Adrenal gland (tissue), 5 donors: ENCODE measurements around the gene UBE3C.

Experiments
- POLR2A ChIP-seq, 2 donors: fragments of 450-650 bp; IDR thresholded peaks; one replicate each; pipeline ENCODE4 v1.6.1; 2017; ENCODE audit warnings: antibody characterized with exemption in 2 of 2, mild to moderate bottlenecking in 2 of 2, moderate library complexity in 1 of 2
- TF ChIP-seq, protein P1 (sequence below), 6 experiments: fragments of 450-650 bp in 4 of 6; fragments of 200-600 bp in 2 of 6; sonication (generic) in 1 of 6; IDR thresholded peaks; 1 replicate in 5 of 6; 2 replicates in 1 of 6; pipeline versions ENCODE4 v1.5.1 to v1.8.0; 2016 to 2021; ENCODE audit warnings: antibody characterized with exemption in 6 of 6, mild to moderate bottlenecking in 2 of 6, moderate library complexity in 1 of 6
- donor health status: DM: no; HTN: no; CAD: no.

DNA sequence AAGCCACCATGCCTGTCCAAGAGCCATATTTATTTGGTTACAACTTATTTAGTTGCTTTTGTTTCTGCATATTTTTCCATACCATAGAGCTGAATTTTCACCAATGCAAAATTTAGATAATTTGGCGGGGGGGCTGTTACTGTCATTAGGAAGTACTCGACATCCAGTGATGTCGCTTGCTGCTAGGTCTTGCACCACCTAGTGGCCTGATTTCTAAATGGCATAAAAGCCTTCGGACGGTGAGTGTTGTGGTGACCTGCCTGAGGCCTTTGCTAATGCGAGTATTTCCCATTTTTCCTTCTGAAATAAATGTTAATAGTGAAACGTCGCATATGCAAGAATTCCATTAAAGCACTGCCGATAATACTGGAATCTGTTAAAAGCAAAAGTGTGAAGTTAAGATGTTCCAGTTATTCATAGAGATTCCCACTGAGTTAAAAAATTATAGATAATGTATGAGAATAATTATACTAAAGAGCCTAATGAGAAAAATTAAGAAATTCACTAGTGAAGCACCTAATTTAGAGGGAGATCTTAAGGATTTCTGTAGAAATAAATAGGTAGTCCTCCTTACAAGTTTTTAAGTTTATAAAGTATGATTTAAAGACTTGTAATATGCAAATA lies 112.0 kb downstream of the UBE3C start:
- TF ChIP-seq, protein P1, sequence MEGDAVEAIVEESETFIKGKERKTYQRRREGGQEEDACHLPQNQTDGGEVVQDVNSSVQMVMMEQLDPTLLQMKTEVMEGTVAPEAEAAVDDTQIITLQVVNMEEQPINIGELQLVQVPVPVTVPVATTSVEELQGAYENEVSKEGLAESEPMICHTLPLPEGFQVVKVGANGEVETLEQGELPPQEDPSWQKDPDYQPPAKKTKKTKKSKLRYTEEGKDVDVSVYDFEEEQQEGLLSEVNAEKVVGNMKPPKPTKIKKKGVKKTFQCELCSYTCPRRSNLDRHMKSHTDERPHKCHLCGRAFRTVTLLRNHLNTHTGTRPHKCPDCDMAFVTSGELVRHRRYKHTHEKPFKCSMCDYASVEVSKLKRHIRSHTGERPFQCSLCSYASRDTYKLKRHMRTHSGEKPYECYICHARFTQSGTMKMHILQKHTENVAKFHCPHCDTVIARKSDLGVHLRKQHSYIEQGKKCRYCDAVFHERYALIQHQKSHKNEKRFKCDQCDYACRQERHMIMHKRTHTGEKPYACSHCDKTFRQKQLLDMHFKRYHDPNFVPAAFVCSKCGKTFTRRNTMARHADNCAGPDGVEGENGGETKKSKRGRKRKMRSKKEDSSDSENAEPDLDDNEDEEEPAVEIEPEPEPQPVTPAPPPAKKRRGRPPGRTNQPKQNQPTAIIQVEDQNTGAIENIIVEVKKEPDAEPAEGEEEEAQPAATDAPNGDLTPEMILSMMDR (IDR thresholded peaks at IDR 0.05), result peak; percentile 42 to 71 (median 59)
- no peak for TF ChIP-seq POLR2A (IDR thresholded peaks at IDR 0.05)
